Peyer's patch (tissue), 4 donors: ENCODE measurements around the gene NFIX.

ENCODE experiments used
- CTCF ChIP-seq, 6 experiments: fragments of 450-650 bp in 4 of 6; fragments of 200-600 bp in 2 of 6; sonication (generic) in 1 of 6; IDR thresholded peaks; one replicate each; pipeline ENCODE4 v1.5.1; 2017 to 2019; ENCODE audit warnings: antibody characterized with exemption in 6 of 6, mild to moderate bottlenecking in 3 of 6, moderate library complexity in 1 of 6
- POLR2A ChIP-seq, 2 donors: fragments of 450-650 bp; IDR thresholded peaks; one replicate each; pipeline ENCODE4 v1.5.1; 2017; ENCODE audit warnings: antibody characterized with exemption in 2 of 2, mild to moderate bottlenecking in 2 of 2, moderate library complexity in 2 of 2

GRCh38 chr19:13029301-13029880 lies 34.1 kb downstream of the NFIX start:
- TF ChIP-seq CTCF (IDR thresholded peaks at IDR 0.05), result no peak
- TF ChIP-seq POLR2A (IDR thresholded peaks at IDR 0.05), result no peak
